K562 (cell line): ENCODE results near the gene SP4. TPM values are rescaled to one million over a fixed set of nuclear protein-coding genes. Genes with fewer than 3 reads are reported as not detected.

Experiments
- ATAC-seq: fragments of 200-7000 bp; cut with Tn5 transposase; 3 replicates; pipeline ENCODE4 v1.9.1; 2020; ENCODE audit warnings: moderate library complexity
- BruUV-seq: library from RNA; stranded (reverse); fragments of 400-500 nt; replicated peaks from 2 replicates; lab custom pipeline; 2021; lab: Mats Ljungman, UMichigan
- CTCF ChIA-PET: fragments of 300-600 bp; formaldehyde crosslinking; extraction: SDS; loops from one replicate; lab custom pipeline; 2021; ENCODE audit warnings: low intra/inter-chr PET ratio; lab: Yijun Ruan, JAX
- POLR2A ChIA-PET: fragments of 300-600, 350-650 bp; sonication (Branson Sonifier 250); formaldehyde crosslinking; extraction: SDS; loops from one replicate; lab custom pipeline; 2021; ENCODE audit warnings: antibody characterized with exemption, inconsistent platforms; lab: Yijun Ruan, JAX
- DNase-seq, 4 experiments: peaks; one replicate each; pipeline versions ENCODE4 v3.0.0 to v3.0.0-alpha.2; 2011 to 2018; ENCODE audit warnings: low spot score in 3 of 4, mixed read lengths in 3 of 4; ENCODE audit errors: extremely low read depth in 1 of 4
- FAIRE-seq: peaks from 2 replicates; lab custom pipeline; 2011; peaks lifted over from hg19 to GRCh38; lab: Jason Lieb, UNC
- H2AFZ ChIP-seq: 2 replicates; pipeline ENCODE4 v1.6.0; 2011; ENCODE audit warnings: low read depth, low read length, control low read depth, inconsistent platforms
- H3K27ac ChIP-seq: fragments of 200-600 bp; 3 replicates; pipeline ENCODE4 v1.8.0; 2011; ENCODE audit warnings: low read depth, mild to moderate bottlenecking, control low read depth, inconsistent platforms, low read length, moderate library complexity, mixed read lengths; ENCODE audit errors: extremely low read depth
- H3K27me3 ChIP-seq, 2 experiments: fragments of 300-600 bp in 1 of 2; 2 replicates in 1 of 2; 3 replicates in 1 of 2; pipeline versions ENCODE4 v1.6.0 to v1.8.0; 2011; ENCODE audit warnings: inconsistent platforms in 2 of 2, low read length in 2 of 2, mild to moderate bottlenecking in 1 of 2, mixed read lengths in 1 of 2, moderate library complexity in 1 of 2; ENCODE audit not compliant: control insufficient read depth in 2 of 2, insufficient read depth in 2 of 2
- H3K36me3 ChIP-seq: fragments of 300-600 bp; 3 replicates; pipeline ENCODE4 v1.8.0; 2011; ENCODE audit warnings: mild to moderate bottlenecking, low read length, inconsistent platforms; ENCODE audit not compliant: control insufficient read depth, insufficient read depth
- H3K4me1 ChIP-seq, 2 experiments: fragments of 200-600 bp in 1 of 2; replicated peaks in 1 of 2; 2 replicates in 1 of 2; 3 replicates in 1 of 2; pipeline versions ENCODE4 v1.5.1 to v1.8.0; 2011; ENCODE audit warnings: inconsistent platforms in 2 of 2, low read length in 2 of 2, mild to moderate bottlenecking in 1 of 2, mixed read lengths in 1 of 2, moderate library complexity in 1 of 2; ENCODE audit not compliant: control insufficient read depth in 2 of 2, insufficient read depth in 2 of 2
- H3K4me2 ChIP-seq: 2 replicates; pipeline ENCODE4 v1.6.1; 2011; ENCODE audit warnings: low read length, control low read depth, inconsistent platforms, mixed read lengths; ENCODE audit not compliant: insufficient read depth
- H3K4me3 ChIP-seq: fragments of 200-600 bp; sonication (generic), shearing (Covaris generic); 2 replicates; pipeline ENCODE4 v1.5.1; 2016; ENCODE audit warnings: control low read depth, inconsistent platforms
- H3K79me2 ChIP-seq: fragments of 200-600 bp; 3 replicates; pipeline ENCODE4 v1.8.0; 2011; ENCODE audit warnings: low read length, inconsistent platforms; ENCODE audit not compliant: control insufficient read depth, insufficient read depth
- H3K9ac ChIP-seq, 2 experiments: 2 replicates each; pipeline versions ENCODE4 v1.6.0 to v1.6.1; 2011; ENCODE audit warnings: low read depth in 2 of 2, low read length in 2 of 2, control low read depth in 1 of 2, inconsistent platforms in 1 of 2, mild to moderate bottlenecking in 1 of 2, mixed read lengths in 1 of 2; ENCODE audit not compliant: insufficient read depth in 1 of 2
- H3K9me1 ChIP-seq: one replicate; pipeline ENCODE4 v1.6.0; 2011; ENCODE audit warnings: inconsistent platforms, mild to moderate bottlenecking, low read length, moderate library complexity; ENCODE audit not compliant: control insufficient read depth, insufficient read depth
- H3K9me3 ChIP-seq: replicated peaks from 2 replicates; pipeline ENCODE4 v1.5.1; 2011; ENCODE audit warnings: low read depth, low read length, inconsistent platforms; ENCODE audit not compliant: control insufficient read depth, insufficient read depth
- H4K20me1 ChIP-seq: replicated peaks from 2 replicates; pipeline ENCODE4 v1.6.1; 2011; ENCODE audit warnings: low read length, inconsistent platforms, mixed read lengths; ENCODE audit not compliant: control insufficient read depth, insufficient read depth
- ARID2 ChIP-seq: fragments of 450-650 bp; IDR thresholded peaks from 2 replicates; pipeline ENCODE4 v1.6.1; 2017; ENCODE audit warnings: antibody characterized with exemption, mild to moderate bottlenecking
- EGR1 ChIP-seq: fragments of 450-650 bp; conservative IDR thresholded peaks from 2 replicates; pipeline ENCODE4 v1.6.1; 2017; ENCODE audit warnings: mild to moderate bottlenecking
- GABPB2 ChIP-seq: fragments of 250-450 bp; sonication (Bioruptor Pico); conservative IDR thresholded peaks from 2 replicates; pipeline ENCODE4 v1.5.1; 2021; ENCODE audit warnings: mild to moderate bottlenecking
- KDM4B ChIP-seq, 2 experiments: fragments of 450-650 bp in 1 of 2; sonication (generic) in 1 of 2; IDR thresholded peaks; 2 replicates each; pipeline ENCODE4 v1.6.1; 2016 to 2017; ENCODE audit warnings: borderline replicate concordance in 2 of 2, antibody characterized with exemption in 1 of 2, low read depth in 1 of 2, mild to moderate bottlenecking in 1 of 2
- KLF16 ChIP-seq: IDR thresholded peaks from 2 replicates; pipeline ENCODE4 v1.6.1; 2016; ENCODE audit warnings: antibody characterized with exemption
- POLR2A ChIP-seq: fragments of 450-650 bp; conservative IDR thresholded peaks from 2 replicates; pipeline ENCODE4 v1.6.1; 2016
- PTRF ChIP-seq: fragments of 450-650 bp; IDR thresholded peaks from 2 replicates; pipeline ENCODE4 v1.6.1; 2016; ENCODE audit warnings: mild to moderate bottlenecking, missing genetic modification characterization, missing compliant biosample characterization
- SMARCA4 ChIP-seq: fragments of 450-650 bp; IDR thresholded peaks from 2 replicates; pipeline ENCODE4 v1.6.1; 2016
- TEAD2 ChIP-seq: fragments of 450-650 bp; IDR thresholded peaks from 2 replicates; pipeline ENCODE4 v1.6.1; 2016; ENCODE audit warnings: missing genetic modification characterization, control low read depth, missing compliant biosample characterization
- ZNF24 ChIP-seq: fragments of 450-650 bp; IDR thresholded peaks from 2 replicates; pipeline ENCODE4 v1.6.1; 2016
- ZNF41 ChIP-seq: fragments of 250-450 bp; sonication (Bioruptor Pico); conservative IDR thresholded peaks from 2 replicates; pipeline ENCODE4 v1.4.0; 2020; ENCODE audit warnings: mild to moderate bottlenecking
- ZNF586 ChIP-seq: fragments of 450-650 bp; formaldehyde crosslinking; conservative IDR thresholded peaks from 2 replicates; pipeline ENCODE4 v1.4.0; 2020; ENCODE audit warnings: mild to moderate bottlenecking, moderate library complexity
- WGBS: fragments of 100-300 bp; shearing (Covaris generic); methylation state at CpG from one replicate; pipeline ENCODE4 v1.1.6; 2016; ENCODE audit warnings: low coverage, mixed read lengths; ENCODE audit not compliant: insufficient coverage; ENCODE audit errors: missing lambda C conversion rate; 5-methylcytosine and 5-hydroxymethylcytosine counted together
- in situ Hi-C: fragments of 300-500 bp; cut with MboI; formaldehyde crosslinking; loops from 4 replicates; pipeline ENCODE4 v1.15.0; 2018; ENCODE audit warnings: inconsistent platforms, mixed read lengths
- intact Hi-C: fragments of 100-400 bp; cut with micrococcal nuclease; formaldehyde crosslinking; loops from 2 replicates; pipeline ENCODE4 v1.14.2; 2022
- polyA plus RNA-seq, 8 experiments: library from polyadenylated mRNA; depleted of rRNA in 4 of 8; stranded (reverse) in 5 of 8; unstranded in 3 of 8; fragments of >200 nt; fragmentation: Nextera tagmentation in 2 of 8; fragmentation: Illumina TruSeq in 1 of 8; extraction: Ambion mirVana in 2 of 8; extraction: Trizol in 1 of 8; gene quantifications; 2 replicates each; pipeline versions ENCODE4 v1.2.1 to v1.2.3, GENCODE V29; 2011 to 2014; ENCODE audit warnings: inconsistent platforms in 1 of 8, missing spikeins in 1 of 8
- total RNA-seq, 7 experiments: library from RNA; depleted of rRNA in 6 of 7; stranded (reverse); fragments of >200 nt in 6 of 7; fragmentation: Illumina TruSeq in 2 of 7; extraction: Trizol in 2 of 7; gene quantifications; 2 replicates each; pipeline versions ENCODE4 v1.2.1 to v1.2.3, GENCODE V29; 2011 to 2021; ENCODE audit warnings: low replicate concordance in 1 of 7
- TF ChIP-seq, protein P1 (sequence below): fragments of 450-650 bp; formaldehyde crosslinking; IDR thresholded peaks from 2 replicates; pipeline ENCODE4 v1.4.0; 2020; ENCODE audit warnings: mild to moderate bottlenecking, moderate library complexity
- TF ChIP-seq, protein P2 (sequence below): fragments of 250-450 bp; sonication (Bioruptor Pico); IDR thresholded peaks from 2 replicates; pipeline ENCODE4 v1.8.0; 2021; ENCODE audit warnings: moderate library complexity, mild to moderate bottlenecking, inconsistent platforms
- TF ChIP-seq, protein P3 (sequence below): sonication (generic); formaldehyde crosslinking; IDR thresholded peaks from 2 replicates; pipeline ENCODE4 v1.8.1; 2023; ENCODE audit warnings: mild to moderate bottlenecking, missing genetic modification reagents
- TF ChIP-seq, protein P4 (sequence below): fragments of 250-450 bp; sonication (Bioruptor Pico); IDR thresholded peaks from 2 replicates; pipeline ENCODE4 v1.6.1; 2021; ENCODE audit warnings: mild to moderate bottlenecking

The SP4 gene
- total and polyA plus RNA-seq, 9 of the 15 experiments (the other 6 are each of a cell fraction or from before 2014, with no cell fraction given): 2.4 to 9.4 (median 4.5) TPM

DNA sequence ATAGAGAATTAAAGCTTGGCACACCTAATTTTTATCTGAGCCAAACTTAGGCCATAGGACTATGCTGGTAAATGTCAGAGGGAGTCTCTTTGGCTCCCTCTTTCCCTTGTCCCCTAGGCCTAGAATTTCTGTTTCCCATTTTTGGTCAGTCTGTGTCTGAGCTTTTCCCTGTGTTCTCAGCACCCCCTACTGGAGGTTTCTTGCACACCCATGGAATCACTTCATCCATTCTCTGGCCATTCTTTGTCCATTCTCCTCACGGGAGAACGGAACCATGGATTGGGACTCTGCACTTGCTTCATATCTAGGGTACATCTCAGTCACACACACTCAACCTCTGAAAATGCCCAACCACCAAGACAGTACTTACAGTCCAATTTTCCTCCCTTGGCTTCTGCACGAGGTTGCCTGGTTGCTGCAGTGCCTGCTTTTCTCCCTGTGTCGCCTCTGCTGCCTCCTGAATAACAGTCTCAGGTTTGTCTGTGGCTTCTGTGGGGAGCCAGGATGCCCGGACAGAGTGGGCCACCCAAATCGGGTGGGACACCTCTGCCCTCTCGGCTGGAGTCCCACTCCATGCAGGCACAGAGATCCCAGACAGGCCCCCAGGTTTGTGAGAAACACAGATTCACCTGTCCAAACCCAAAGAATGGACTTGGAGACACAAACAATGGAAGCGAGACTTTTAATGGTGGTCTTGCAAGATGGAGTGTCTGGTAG lies 79.9 kb downstream of the SP4 start (continued):
- TF ChIP-seq, protein P1, sequence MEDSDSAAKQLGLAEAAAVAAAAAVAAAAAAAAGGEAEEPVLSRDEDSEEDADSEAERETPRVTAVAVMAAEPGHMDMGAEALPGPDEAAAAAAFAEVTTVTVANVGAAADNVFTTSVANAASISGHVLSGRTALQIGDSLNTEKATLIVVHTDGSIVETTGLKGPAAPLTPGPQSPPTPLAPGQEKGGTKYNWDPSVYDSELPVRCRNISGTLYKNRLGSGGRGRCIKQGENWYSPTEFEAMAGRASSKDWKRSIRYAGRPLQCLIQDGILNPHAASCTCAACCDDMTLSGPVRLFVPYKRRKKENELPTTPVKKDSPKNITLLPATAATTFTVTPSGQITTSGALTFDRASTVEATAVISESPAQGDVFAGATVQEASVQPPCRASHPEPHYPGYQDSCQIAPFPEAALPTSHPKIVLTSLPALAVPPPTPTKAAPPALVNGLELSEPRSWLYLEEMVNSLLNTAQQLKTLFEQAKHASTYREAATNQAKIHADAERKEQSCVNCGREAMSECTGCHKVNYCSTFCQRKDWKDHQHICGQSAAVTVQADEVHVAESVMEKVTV (CRISPR knock-in tag): peak; percentile 70; the same call in 1 of the 2 replicates
- TF ChIP-seq GABPB2: no peak
- 0 out of 2 replicates have a peak, but pooled peaks have one; percentile 42 for TF ChIP-seq ARID2
- TF ChIP-seq ZNF24: peak; percentile 58; the same call in 1 of the 2 replicates

DNA sequence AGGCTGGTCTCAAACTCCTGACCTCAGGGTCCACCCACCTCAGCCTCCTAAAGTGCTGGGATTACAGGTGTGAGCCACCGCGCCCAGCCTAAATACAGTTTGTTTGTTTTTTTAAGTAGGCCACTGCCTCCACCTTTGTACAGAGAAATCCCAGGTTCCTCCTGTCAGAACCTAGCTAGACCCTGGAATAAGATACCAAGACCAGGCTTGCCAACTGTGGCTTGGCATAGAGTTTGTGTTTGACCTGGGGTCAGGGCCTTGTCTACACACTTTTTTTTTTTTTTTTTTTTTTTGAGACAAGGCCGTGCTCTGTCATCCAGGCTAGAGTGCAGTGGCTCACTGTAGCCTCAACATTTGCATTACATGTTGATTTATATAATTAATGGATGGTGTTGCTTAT lies 80.7 kb downstream of the SP4 start:
- in situ Hi-C loops: loop anchor here (5.0 kb wide), 1 partner anchor 251 kb away; no protein-coding TSS in a partner anchor

More for the DNA sequence above, 80.7 kb downstream of the SP4 start:
- H3K4me3 ChIP-seq: no peak overlapping the region
- no peak for DNase-seq
- no peak overlapping the region for H2AFZ ChIP-seq
- no peak overlapping the region for H3K27ac ChIP-seq
- intact Hi-C loops: loop anchor here (2.0 to 10.0 kb wide), 3 partner anchors 204 to 734 kb away; no protein-coding TSS in a partner anchor
- H3K9me1 ChIP-seq: no peaks in the 10 kb centered on the region
- no peaks in the 10 kb centered on the region for H3K36me3 ChIP-seq
- TF ChIP-seq TEAD2 (no peak), POLR2A (no peak), KLF16 (no peak), PTRF (tag) (no peak), SMARCA4 (no peak), EGR1 (no peak), ZNF41 (no peak), KDM4B (IDR thresholded peaks at IDR 0.05; ENCODE audit: borderline replicate concordance in 2 of 2, low read depth in 1 of 2) (no peak), ZNF586 (CRISPR knock-in tag) (no peak)
- TF ChIP-seq, protein P2, sequence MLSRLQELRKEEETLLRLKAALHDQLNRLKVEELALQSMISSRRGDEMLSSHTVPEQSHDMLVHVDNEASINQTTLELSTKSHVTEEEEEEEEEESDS (CRISPR knock-in tag): no peak
- TF ChIP-seq, protein P3, sequence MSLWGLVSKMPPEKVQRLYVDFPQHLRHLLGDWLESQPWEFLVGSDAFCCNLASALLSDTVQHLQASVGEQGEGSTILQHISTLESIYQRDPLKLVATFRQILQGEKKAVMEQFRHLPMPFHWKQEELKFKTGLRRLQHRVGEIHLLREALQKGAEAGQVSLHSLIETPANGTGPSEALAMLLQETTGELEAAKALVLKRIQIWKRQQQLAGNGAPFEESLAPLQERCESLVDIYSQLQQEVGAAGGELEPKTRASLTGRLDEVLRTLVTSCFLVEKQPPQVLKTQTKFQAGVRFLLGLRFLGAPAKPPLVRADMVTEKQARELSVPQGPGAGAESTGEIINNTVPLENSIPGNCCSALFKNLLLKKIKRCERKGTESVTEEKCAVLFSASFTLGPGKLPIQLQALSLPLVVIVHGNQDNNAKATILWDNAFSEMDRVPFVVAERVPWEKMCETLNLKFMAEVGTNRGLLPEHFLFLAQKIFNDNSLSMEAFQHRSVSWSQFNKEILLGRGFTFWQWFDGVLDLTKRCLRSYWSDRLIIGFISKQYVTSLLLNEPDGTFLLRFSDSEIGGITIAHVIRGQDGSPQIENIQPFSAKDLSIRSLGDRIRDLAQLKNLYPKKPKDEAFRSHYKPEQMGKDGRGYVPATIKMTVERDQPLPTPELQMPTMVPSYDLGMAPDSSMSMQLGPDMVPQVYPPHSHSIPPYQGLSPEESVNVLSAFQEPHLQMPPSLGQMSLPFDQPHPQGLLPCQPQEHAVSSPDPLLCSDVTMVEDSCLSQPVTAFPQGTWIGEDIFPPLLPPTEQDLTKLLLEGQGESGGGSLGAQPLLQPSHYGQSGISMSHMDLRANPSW: no peak
- TF ChIP-seq, protein P4, sequence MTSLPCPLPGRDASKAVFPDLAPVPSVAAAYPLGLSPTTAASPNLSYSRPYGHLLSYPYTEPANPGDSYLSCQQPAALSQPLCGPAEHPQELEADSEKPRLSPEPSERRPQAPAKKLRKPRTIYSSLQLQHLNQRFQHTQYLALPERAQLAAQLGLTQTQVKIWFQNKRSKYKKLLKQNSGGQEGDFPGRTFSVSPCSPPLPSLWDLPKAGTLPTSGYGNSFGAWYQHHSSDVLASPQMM: no peak
- no peaks in the 10 kb centered on the region for H3K27me3 ChIP-seq
- H3K4me1 ChIP-seq: no peaks in the 10 kb centered on the region
- H3K9ac ChIP-seq: no peak overlapping the region
- no peak for ATAC-seq
- no peak overlapping the region for H3K4me2 ChIP-seq
- BruUV-seq: no TSS peak
- no peak for FAIRE-seq
- POLR2A ChIA-PET: no interaction called here
- WGBS: 81% methylated on average over 3 of the region's 3 CpGs
- CTCF ChIA-PET: interaction anchor here (2.5 kb wide), 1 partner anchor 252 kb away, joined by 15 read pairs; no protein-coding TSS in a partner anchor
- no peaks in the 10 kb centered on the region for H4K20me1 ChIP-seq
- H3K79me2 ChIP-seq: no peaks in the 10 kb centered on the region
- H3K9me3 ChIP-seq: no peaks in the 10 kb centered on the region
